ENCODE results near the gene ZFC3H1. TPM values are rescaled to one million over a fixed set of nuclear protein-coding genes. Genes with fewer than 3 reads are reported as not detected.

The ZFC3H1 gene
- total RNA-seq, 1 donor from 2014 or later: 57.1 TPM

DNA sequence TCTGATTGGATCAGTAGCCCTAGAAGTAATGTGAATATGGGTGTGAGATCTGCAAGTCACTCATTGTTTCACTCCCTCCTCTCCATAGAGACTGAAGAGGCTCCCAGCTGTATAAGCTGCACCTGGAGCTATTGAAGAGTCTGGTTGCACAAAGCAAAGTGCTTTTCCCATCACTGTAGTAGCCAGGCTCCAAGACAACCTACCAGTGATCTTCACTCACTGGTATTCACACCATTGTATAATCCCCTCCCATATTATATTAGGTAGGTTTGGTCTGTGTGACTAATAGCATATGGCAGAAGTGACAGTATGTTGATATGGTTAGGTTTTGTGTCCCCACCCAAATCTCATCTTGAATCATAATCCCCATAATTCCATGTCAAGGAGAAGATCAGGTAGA is 64.4 kb downstream of the ZFC3H1 start:
- no peaks in the 10 kb centered on the region for H3K27me3 ChIP-seq (ENCODE audit: low read depth)
- H3K36me3 ChIP-seq: no peaks in the 10 kb centered on the region
- no peak overlapping the region for H3K4me3 ChIP-seq
- DNase-seq: no peak
- H3K9me3 ChIP-seq: no peaks in the 10 kb centered on the region
- no peak overlapping the region for H3K27ac ChIP-seq
- intact Hi-C loops (cut with DNase I): no loop called here
- TF ChIP-seq, protein P1, sequence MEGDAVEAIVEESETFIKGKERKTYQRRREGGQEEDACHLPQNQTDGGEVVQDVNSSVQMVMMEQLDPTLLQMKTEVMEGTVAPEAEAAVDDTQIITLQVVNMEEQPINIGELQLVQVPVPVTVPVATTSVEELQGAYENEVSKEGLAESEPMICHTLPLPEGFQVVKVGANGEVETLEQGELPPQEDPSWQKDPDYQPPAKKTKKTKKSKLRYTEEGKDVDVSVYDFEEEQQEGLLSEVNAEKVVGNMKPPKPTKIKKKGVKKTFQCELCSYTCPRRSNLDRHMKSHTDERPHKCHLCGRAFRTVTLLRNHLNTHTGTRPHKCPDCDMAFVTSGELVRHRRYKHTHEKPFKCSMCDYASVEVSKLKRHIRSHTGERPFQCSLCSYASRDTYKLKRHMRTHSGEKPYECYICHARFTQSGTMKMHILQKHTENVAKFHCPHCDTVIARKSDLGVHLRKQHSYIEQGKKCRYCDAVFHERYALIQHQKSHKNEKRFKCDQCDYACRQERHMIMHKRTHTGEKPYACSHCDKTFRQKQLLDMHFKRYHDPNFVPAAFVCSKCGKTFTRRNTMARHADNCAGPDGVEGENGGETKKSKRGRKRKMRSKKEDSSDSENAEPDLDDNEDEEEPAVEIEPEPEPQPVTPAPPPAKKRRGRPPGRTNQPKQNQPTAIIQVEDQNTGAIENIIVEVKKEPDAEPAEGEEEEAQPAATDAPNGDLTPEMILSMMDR (IDR thresholded peaks at IDR 0.05): no peak
- no peaks in the 10 kb centered on the region for H3K4me1 ChIP-seq
- ATAC-seq: no peak

DNA sequence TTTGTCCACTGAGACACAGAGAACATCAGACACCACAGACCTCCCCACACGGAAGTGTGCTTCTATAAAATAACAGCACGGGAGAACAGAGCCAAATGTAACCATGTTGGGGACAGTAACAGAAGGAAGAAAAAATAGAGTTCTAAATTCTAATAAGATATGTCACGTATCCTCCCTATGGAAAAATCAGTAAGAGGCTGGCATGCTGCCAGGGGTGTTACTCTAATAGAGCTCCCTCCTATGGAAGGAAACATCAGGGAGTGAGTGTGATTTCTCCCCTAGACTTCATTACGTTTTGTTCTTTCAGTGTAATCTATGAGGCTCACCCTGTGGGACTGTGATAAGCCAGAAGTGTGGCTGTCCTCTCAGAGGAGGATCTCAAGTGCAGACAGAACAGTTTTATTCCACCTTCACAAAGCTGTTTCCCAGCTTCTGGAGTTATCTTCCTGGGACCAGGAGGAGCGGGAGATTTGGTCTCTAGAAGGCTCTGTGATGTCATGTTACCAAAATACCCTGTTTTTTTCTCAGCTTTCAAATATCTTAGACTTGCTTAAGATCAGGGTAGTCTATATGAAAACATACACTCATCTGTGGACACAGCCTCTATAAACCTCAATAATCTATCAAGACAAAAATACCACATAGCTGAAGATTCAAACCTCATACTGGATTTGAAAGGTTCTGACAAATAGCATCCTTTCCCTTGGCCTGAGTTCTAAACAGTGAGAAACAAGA is 69.3 kb downstream of the ZFC3H1 start:
- intact Hi-C loops (cut with DNase I): no loop called here
- Histone ChIP-seq H3K36me3 (no peaks in the 10 kb centered on the region), H3K27me3 (ENCODE audit: low read depth) (peaks cover 5% of the 10 kb centered on the region), H3K4me3 (no peak overlapping the region), H3K4me1 (no peaks in the 10 kb centered on the region), H3K27ac (no peak overlapping the region), H3K9me3 (no peaks in the 10 kb centered on the region)
- TF ChIP-seq, protein P1 (IDR thresholded peaks at IDR 0.05): no peak
- no peak for ATAC-seq
- no peak for DNase-seq

DNA sequence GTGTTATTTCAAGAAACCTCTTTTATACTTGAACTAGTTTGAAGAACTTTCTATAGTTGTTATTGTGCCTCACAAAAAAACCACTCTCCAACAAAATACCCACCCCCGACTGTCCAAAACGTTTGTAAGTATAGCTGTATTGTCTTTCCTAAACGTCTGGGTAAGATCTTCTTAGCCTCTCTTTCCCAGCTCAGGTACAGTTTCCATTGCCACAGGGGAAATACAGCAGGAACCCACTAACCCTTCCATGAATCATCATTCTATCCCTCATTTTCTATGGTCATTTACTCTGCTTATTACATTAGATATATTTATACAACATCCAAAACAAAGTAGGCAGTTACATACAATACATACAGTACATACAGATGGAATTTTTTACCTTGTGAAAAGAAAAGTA is 70.8 kb downstream of the ZFC3H1 start:
- Histone ChIP-seq H3K9me3 (no peaks in the 10 kb centered on the region), H3K36me3 (no peaks in the 10 kb centered on the region), H3K4me1 (no peaks in the 10 kb centered on the region), H3K27me3 (ENCODE audit: low read depth) (peaks cover 5% of the 10 kb centered on the region), H3K4me3 (no peak overlapping the region), H3K27ac (no peak overlapping the region)
- DNase-seq (no peak), ATAC-seq (no peak)
- intact Hi-C loops (cut with DNase I): no loop called here
- TF ChIP-seq, protein P1 (IDR thresholded peaks at IDR 0.05): no peak

DNA sequence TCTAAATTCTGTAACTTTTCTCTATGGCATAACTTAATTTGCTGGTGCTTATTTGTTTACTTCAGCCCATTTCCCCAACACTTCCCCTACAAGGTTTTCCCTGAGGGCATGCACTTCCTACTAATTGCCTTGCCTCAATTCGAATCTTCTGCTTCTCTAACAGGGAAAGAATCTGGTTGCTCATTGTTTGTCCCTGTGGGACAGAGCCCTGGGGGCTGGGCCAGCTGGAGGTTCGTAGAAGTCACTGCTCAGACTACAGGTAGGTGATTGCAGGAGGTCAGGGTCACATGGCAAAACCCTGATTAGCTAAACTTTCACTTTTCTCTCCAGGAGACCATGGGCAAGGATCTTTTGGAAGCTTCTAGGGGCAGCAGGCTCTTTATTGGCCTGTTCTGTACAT is 72.0 kb downstream of the ZFC3H1 start:
- Histone ChIP-seq H3K4me1 (no peaks in the 10 kb centered on the region), H3K27me3 (ENCODE audit: low read depth) (peaks cover 5% of the 10 kb centered on the region), H3K9me3 (no peaks in the 10 kb centered on the region), H3K27ac (no peak overlapping the region), H3K36me3 (no peaks in the 10 kb centered on the region), H3K4me3 (no peak overlapping the region)
- TF ChIP-seq, protein P1 (IDR thresholded peaks at IDR 0.05): no peak
- DNase-seq (no peak), ATAC-seq (no peak)
- intact Hi-C loops (cut with DNase I): no loop called here

DNA sequence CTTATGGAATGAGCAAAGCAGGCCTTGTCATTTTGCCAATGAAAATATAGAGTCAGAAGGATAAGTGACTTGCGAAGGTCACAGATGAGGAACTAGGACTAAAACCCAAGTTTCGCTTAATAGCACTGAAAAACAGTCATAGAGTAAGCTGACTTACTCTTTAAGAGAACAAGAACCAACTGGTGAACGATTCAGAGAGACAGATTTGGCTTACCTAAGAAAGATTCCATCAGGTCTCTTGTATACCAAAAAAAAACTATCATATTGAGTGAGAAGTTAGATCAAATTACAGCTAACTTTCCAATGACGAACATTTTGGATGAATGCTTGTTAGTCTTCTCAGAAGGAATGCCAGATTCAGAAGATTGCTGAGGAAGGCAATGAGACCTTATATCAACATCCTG is 74.2 kb downstream of the ZFC3H1 start:
- no peak for DNase-seq
- no peaks in the 10 kb centered on the region for H3K9me3 ChIP-seq
- H3K4me1 ChIP-seq: no peaks in the 10 kb centered on the region
- H3K27me3 ChIP-seq (ENCODE audit: low read depth): peaks cover 5% of the 10 kb centered on the region
- H3K36me3 ChIP-seq: no peaks in the 10 kb centered on the region
- no peak overlapping the region for H3K27ac ChIP-seq
- no peak overlapping the region for H3K4me3 ChIP-seq
- intact Hi-C loops (cut with DNase I): no loop called here
- ATAC-seq: no peak
- TF ChIP-seq, protein P1 (IDR thresholded peaks at IDR 0.05): no peak

All from lower lobe of right lung (tissue), 2 donors.